Parathyroid adenoma (tissue), 2 donors: ENCODE measurements around the gene DDN.

ENCODE experiments used
- H2AFZ ChIP-seq: fragments of 300-600 bp; sonication (generic); one replicate; pipeline ENCODE4 v1.7.0; 2017; ENCODE audit warnings: antibody characterized with exemption, mild to moderate bottlenecking
- H3K27ac ChIP-seq: fragments of 300-600 bp; sonication (generic); one replicate; pipeline ENCODE4 v1.7.0; 2017
- H3K27me3 ChIP-seq: fragments of 300-600 bp; sonication (generic); one replicate; pipeline ENCODE4 v1.7.0; 2017; ENCODE audit warnings: low read length; ENCODE audit not compliant: control insufficient read depth, insufficient read depth
- H3K36me3 ChIP-seq: fragments of 300-600 bp; sonication (generic); one replicate; pipeline ENCODE4 v1.7.0; 2017; ENCODE audit warnings: low read length; ENCODE audit not compliant: control insufficient read depth, insufficient read depth
- H3K4me1 ChIP-seq: fragments of 300-600 bp; sonication (generic); one replicate; pipeline ENCODE4 v1.7.0; 2017; ENCODE audit warnings: control low read depth
- H3K4me2 ChIP-seq: fragments of 300-600 bp; sonication (generic); one replicate; pipeline ENCODE4 v1.7.0; 2017; ENCODE audit warnings: low read length
- H3K4me3 ChIP-seq: fragments of 300-600 bp; sonication (generic); one replicate; pipeline ENCODE4 v1.7.0; 2017; ENCODE audit warnings: low read depth, low read length
- H3K79me2 ChIP-seq: fragments of 300-600 bp; sonication (generic); one replicate; pipeline ENCODE4 v1.7.0; 2017; ENCODE audit warnings: control low read depth
- H3K9ac ChIP-seq: fragments of 300-600 bp; sonication (generic); one replicate; pipeline ENCODE4 v1.7.0; 2017; ENCODE audit warnings: mild to moderate bottlenecking
- H3K9me3 ChIP-seq: fragments of 300-600 bp; sonication (generic); one replicate; pipeline ENCODE4 v1.7.0; 2017; ENCODE audit warnings: low read length; ENCODE audit not compliant: control insufficient read depth
- TF ChIP-seq, protein P1 (sequence below): fragments of 300-600 bp; sonication (generic); IDR thresholded peaks from one replicate; pipeline ENCODE4 v1.7.0; 2017; ENCODE audit warnings: antibody characterized with exemption, mild to moderate bottlenecking
- donor health status: primary hyperparathyroidism.

The DDN gene

DNA sequence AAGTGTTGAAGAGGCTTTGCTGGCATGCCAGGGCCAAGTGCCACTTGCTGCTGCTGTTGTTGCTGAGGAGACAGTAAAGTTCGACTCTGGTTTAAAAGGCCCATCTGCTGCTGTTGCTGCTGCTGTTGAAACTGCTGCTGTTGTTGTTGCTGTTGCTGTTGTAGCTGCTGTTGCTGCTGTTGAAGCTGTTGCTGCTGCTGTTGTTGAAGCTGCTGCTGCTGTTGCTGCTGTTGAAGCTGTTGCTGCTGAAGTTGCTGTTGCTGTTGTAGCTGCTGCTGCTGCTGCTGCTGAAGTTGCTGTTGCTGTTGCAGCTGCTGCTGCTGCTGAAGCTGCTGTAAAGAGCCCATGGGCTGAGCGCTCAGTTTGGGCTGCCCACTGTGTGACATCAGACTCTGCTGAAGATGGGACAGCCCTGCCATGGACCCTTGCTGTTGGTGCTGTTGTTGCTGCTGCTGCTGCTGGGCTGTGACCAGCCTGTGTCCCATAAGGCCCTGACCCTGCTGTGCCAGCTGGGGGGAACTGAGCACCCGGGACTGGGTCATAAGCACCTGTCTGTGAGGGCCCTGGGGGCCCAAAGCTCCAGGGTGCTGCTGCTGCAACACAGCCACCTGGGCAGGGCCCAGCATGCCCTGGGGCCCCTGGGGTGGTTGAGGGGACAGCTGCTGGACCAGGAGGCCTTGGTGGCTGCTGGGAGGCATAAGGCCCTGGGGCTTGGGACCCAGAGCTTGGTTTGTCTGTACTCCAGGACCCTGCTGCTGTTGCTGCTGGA, 33.7 kb upstream of the DDN start:
- no peak overlapping the region for H3K4me2 ChIP-seq
- H3K27me3 ChIP-seq, result no peaks in the 10 kb centered on the region
- H3K9me3 ChIP-seq, result no peaks in the 10 kb centered on the region
- no peak overlapping the region for H3K9ac ChIP-seq
- no peak overlapping the region for H3K4me3 ChIP-seq
- H3K36me3 ChIP-seq, result no peaks in the 10 kb centered on the region
- H2AFZ ChIP-seq, result no peak overlapping the region
- H3K4me1 ChIP-seq, result no peaks in the 10 kb centered on the region
- TF ChIP-seq, protein P1, sequence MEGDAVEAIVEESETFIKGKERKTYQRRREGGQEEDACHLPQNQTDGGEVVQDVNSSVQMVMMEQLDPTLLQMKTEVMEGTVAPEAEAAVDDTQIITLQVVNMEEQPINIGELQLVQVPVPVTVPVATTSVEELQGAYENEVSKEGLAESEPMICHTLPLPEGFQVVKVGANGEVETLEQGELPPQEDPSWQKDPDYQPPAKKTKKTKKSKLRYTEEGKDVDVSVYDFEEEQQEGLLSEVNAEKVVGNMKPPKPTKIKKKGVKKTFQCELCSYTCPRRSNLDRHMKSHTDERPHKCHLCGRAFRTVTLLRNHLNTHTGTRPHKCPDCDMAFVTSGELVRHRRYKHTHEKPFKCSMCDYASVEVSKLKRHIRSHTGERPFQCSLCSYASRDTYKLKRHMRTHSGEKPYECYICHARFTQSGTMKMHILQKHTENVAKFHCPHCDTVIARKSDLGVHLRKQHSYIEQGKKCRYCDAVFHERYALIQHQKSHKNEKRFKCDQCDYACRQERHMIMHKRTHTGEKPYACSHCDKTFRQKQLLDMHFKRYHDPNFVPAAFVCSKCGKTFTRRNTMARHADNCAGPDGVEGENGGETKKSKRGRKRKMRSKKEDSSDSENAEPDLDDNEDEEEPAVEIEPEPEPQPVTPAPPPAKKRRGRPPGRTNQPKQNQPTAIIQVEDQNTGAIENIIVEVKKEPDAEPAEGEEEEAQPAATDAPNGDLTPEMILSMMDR, result no peak
- H3K27ac ChIP-seq, result no peak overlapping the region
- H3K79me2 ChIP-seq, result peaks cover 11% of the 10 kb centered on the region

DNA sequence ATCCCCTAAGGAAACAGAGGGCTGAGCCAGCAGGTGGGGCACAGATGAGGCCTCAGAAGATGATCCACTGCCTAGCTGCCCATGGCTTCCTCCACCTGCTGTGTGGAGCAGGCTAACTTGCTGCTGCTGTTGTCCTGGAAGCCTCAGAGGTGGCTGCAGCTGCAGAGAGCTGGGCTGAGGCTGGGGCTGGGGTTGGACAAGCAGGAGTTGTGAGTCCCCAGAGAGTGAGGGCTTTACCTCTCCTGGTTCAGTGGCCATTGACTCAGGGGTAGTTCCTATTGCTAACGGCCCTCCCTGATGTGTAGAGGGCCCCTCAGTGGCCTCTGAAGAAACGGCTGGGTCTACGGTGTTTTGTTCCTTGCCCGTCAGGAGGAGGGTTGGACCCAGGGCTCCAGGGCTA, 33.1 kb upstream of the DDN start:
- no peak overlapping the region for H3K4me2 ChIP-seq
- no peaks in the 10 kb centered on the region for H3K27me3 ChIP-seq
- no peak overlapping the region for H3K9ac ChIP-seq
- H3K9me3 ChIP-seq, result no peaks in the 10 kb centered on the region
- peaks cover 17% of the 10 kb centered on the region for H3K79me2 ChIP-seq
- H3K36me3 ChIP-seq, result no peaks in the 10 kb centered on the region
- H3K4me1 ChIP-seq, result no peaks in the 10 kb centered on the region
- H3K27ac ChIP-seq, result no peak overlapping the region
- TF ChIP-seq, protein P1, result no peak
- no peak overlapping the region for H2AFZ ChIP-seq
- H3K4me3 ChIP-seq, result no peak overlapping the region

DNA sequence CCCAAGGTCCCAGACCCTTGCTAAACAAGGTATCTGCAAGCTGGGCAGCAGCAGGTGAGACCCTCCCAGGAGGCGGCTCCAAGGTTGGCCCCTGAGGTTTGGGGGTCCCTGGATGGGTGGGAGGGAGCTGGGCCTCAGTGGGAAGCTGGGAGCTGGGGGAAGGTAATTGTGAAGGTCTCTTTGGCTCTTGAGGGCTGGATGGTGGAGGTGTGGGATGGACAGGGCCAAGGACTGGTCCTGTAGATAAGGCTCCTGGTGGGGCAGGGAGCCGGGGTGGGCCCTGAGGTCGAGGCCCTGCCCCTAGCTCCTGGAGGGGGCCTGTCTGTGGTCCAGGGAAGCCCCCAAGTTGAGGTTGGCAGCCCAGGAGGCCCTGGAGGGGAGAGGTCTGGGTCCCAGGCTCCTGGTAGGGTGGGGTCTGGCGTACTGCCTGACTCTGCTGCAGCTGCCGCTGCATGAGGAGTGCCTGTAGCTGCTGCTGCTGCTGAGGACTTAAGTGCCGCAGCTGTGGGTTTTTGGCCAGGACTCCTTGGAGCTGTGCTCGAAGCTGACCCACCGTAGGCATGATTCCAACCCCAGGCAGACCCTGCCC, 32.5 kb upstream of the DDN start:
- TF ChIP-seq, protein P1, result no peak
- Histone ChIP-seq H3K27me3 (no peaks in the 10 kb centered on the region), H2AFZ (no peak overlapping the region), H3K36me3 (no peaks in the 10 kb centered on the region), H3K4me1 (no peaks in the 10 kb centered on the region), H3K9ac (no peak overlapping the region), H3K4me3 (no peak overlapping the region), H3K79me2 (peaks cover 17% of the 10 kb centered on the region), H3K9me3 (no peaks in the 10 kb centered on the region), H3K27ac (no peak overlapping the region), H3K4me2 (no peak overlapping the region)

DNA sequence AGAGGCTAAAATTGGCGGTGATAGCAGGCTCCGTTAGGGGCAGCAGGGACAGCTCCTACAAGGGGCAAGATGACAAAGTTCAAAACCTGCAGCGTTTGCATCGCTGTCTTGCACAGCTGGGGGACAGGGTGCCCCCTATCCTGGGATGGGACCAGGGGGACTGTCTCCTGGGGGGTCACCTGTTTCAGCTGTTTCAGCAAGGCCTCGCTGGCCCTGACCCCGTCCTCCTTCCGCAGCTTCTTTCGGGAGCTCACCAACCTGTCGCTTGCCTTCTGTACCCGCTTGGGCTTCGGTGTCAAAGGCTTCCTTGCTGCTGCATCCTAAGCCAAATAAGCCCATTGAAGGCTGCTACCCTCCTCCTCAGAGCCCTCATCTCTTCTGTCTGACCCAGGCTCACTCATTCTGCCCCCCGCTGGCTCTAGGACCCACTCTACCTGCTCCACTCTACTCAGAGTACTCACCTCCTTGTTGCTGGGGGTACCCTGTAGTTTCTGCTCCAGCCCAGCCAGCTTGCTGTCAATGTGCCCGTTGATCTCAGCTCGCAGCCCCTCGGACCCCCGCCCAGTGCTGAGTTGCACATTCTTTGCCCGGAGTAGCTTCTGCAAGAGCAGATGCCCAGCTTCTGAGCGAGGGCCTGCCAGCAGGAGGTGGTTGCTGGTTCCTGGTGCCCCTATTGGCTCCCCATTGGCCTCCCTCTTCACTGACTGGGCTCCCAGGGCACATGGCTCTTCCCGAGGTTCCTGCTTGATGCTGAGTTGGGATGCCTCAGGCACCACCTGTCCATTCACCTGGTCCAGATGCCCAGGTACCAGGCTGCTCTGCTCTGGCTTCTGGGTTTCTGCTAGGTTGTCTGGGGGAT, 31.8 kb upstream of the DDN start:
- H3K36me3 ChIP-seq, result no peaks in the 10 kb centered on the region
- no peak overlapping the region for H3K4me3 ChIP-seq
- peaks cover 17% of the 10 kb centered on the region for H3K79me2 ChIP-seq
- H3K27me3 ChIP-seq, result no peaks in the 10 kb centered on the region
- H3K27ac ChIP-seq, result no peak overlapping the region
- no peaks in the 10 kb centered on the region for H3K4me1 ChIP-seq
- H3K9ac ChIP-seq, result no peak overlapping the region
- H3K9me3 ChIP-seq, result no peaks in the 10 kb centered on the region
- H3K4me2 ChIP-seq, result no peak overlapping the region
- no peak overlapping the region for H2AFZ ChIP-seq
- TF ChIP-seq, protein P1, result no peak
